Measurements from ENCODE around the gene NIPA2. TPM values are rescaled to one million over a fixed set of nuclear protein-coding genes. Genes with fewer than 3 reads are reported as not detected.
"Not testable (repeated sequence)": the region's sequence is repeated elsewhere in the genome, so short reads cannot be mapped to it uniquely, and the experiment has no call there.

Gene NIPA2
- total RNA-seq = 10 to 100 TPM; 53.9 to 72.2 TPM

- CTCF ChIA-PET = interaction anchor here (0.7 to 1.6 kb wide), 2 partner anchors 42 to 201 kb away, joined by 4 to 7 read pairs; partner anchors contain the start of gene TUBGCP5
- H3K27me3 Mint-ChIP-seq = no peaks in the 10 kb centered on the region
- H3K27ac Mint-ChIP-seq = peak within 1 kb of the TSS; percentile 93
- peaks cover 11% of the 10 kb centered on the region for H3K36me3 Mint-ChIP-seq
- H3K9me3 Mint-ChIP-seq (ENCODE audit: low read depth) = no peaks in the 10 kb centered on the region
- H3K4me3 Mint-ChIP-seq = peak within 1 kb of the TSS; percentile 97
- peak; percentile 98 for DNase-seq
- peaks cover 25% of the 10 kb centered on the region for H3K4me1 Mint-ChIP-seq
- peak; percentile 97 for ATAC-seq
Measured at GRCh38 chr15:22838292-22839042, at the start of gene NIPA2. Gene NIPA2, plus strand, starts transcription at chr15:22838666. Its CDS starts 13,066 bp downstream, at chr15:22851732.

DNA sequence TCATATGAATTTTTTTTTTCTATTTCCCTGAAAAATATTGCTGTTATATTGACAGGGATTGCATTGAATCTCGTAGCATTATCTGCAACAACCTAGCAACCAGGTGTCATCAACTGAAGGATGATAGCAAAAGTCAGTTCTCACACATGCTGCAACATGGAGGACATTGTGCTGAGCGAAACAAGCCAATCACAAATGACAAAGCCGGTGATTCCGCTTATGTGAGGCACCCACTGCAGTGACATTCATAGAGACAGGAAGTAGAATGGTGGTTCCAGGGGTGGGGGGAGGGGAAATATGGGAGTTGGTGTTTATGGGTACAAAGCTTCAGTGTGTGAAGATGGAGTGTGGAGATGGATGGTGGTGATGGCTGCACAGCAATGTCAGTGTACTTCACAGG, 44.4 kb upstream of the NIPA2 start:
- H3K4me3 Mint-ChIP-seq = no peak overlapping the region
- peaks cover 4% of the 10 kb centered on the region for H3K9me3 Mint-ChIP-seq (ENCODE audit: low read depth)
- CTCF ChIA-PET = interaction anchor here (1.3 kb wide), 1 partner anchor 242 kb away, joined by 3 read pairs; no protein-coding TSS in a partner anchor
- H3K27me3 Mint-ChIP-seq = no peaks in the 10 kb centered on the region
- ATAC-seq (no peak), DNase-seq (no peak)
- peaks cover 29% of the 10 kb centered on the region for H3K4me1 Mint-ChIP-seq
- peaks cover 31% of the 10 kb centered on the region for H3K36me3 Mint-ChIP-seq
- no peak overlapping the region for H3K27ac Mint-ChIP-seq

DNA sequence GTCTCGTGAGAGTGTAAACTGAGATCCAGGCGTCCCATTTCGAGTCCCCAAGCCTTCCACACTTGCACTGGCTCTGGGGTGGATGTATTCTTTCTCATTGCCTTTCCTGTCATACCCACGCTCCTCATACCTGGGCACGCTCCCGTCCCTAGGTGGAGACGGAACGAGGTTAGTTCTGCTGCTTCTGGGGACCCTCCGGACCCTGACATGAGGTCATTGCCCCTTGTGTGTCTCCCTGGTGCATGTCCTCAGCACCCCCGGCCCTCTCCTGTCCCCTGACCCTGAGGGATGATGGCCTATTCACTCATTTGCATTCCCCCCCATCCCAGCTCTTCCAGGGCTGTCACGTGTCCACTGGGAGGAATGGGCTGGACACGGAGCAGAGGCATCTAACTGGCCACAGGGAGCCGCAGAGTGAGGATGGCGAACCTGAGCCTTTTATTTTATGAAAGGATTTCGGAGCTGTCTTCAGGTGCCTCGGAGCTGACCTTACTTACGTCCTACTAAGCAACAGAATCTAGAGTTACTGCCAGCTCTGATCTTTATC, 43.8 kb upstream of the NIPA2 start:
- no peak for ATAC-seq
- H3K4me1 Mint-ChIP-seq = peaks cover 30% of the 10 kb centered on the region
- CTCF ChIA-PET = interaction anchor here (1.3 kb wide), 1 partner anchor 242 kb away, joined by 3 read pairs; no protein-coding TSS in a partner anchor
- H3K27ac Mint-ChIP-seq = no peak overlapping the region
- no peak overlapping the region for H3K4me3 Mint-ChIP-seq
- DNase-seq = no peak
- H3K27me3 Mint-ChIP-seq = no peaks in the 10 kb centered on the region
- peaks cover 25% of the 10 kb centered on the region for H3K36me3 Mint-ChIP-seq
- H3K9me3 Mint-ChIP-seq (ENCODE audit: low read depth) = no peaks in the 10 kb centered on the region

GRCh38 chr15:22795206-22796063, 43.0 kb upstream of the NIPA2 start:
- Mint-ChIP-seq H3K4me3 (no peak overlapping the region), H3K27me3 (no peaks in the 10 kb centered on the region), H3K4me1 (peaks cover 33% of the 10 kb centered on the region), H3K27ac (no peak overlapping the region), H3K9me3 (ENCODE audit: low read depth) (no peaks in the 10 kb centered on the region), H3K36me3 (peaks cover 23% of the 10 kb centered on the region)
- ATAC-seq (no peak), DNase-seq (no peak)
- CTCF ChIA-PET = interaction anchor here (1.0 to 2.1 kb wide), 3 partner anchors 10 to 241 kb away, joined by 3 to 7 read pairs (median 3); partner anchors contain the start of genes NIPA1 and NIPA2

DNA sequence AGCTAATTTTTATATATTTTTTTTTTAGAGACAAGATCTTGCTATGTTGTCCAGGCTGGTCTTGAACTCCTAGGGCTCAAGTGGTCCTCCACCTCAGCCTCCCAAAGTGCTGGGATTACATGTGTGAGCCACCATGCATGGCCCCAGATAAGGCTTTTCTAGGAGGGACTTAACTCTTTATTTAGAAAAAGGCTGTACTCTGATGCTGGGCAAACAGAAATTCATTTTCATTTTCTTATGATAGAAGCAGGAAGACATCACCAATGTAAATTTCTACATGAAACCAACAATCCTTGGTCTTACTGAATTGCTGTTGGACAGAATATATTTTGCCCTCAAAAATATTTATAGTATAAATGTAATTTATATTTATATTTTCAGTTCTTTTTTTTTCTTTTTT, 42.4 kb upstream of the NIPA2 start:
- Mint-ChIP-seq H3K4me1 (peaks cover 33% of the 10 kb centered on the region), H3K4me3 (peak overlapping the region; percentile 58), H3K9me3 (ENCODE audit: low read depth) (no peaks in the 10 kb centered on the region), H3K36me3 (peaks cover 20% of the 10 kb centered on the region), H3K27me3 (no peaks in the 10 kb centered on the region), H3K27ac (peak overlapping the region; percentile 90)
- DNase-seq (no peak), ATAC-seq (no peak)
- CTCF ChIA-PET = interaction anchor here (1.0 to 2.1 kb wide), 2 partner anchors 10 to 42 kb away, joined by 3 to 7 read pairs; partner anchors contain the start of genes NIPA1 and NIPA2

DNA sequence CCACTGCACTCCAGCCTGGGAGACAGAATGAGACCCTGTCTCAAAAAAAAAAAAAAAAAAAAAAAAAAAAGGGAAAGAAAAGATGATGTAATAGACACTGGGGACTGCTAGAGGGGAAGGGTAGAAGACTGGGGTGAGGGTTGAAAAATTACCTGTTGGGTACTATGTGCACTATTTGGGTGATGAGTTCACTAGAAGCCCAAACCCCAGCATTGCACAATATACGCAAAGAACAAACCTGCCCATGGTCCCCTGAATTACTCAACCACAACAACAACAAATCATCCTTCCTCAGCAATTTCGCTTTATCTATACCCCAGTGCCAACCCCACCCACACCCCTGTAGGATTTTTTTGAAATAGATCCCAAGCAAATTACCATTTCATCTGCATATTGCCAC, 38.6 kb upstream of the NIPA2 start:
- no peak for ATAC-seq
- H3K4me1 Mint-ChIP-seq = peaks cover 28% of the 10 kb centered on the region
- H3K9me3 Mint-ChIP-seq (ENCODE audit: low read depth) = no peaks in the 10 kb centered on the region
- no peak overlapping the region for H3K4me3 Mint-ChIP-seq
- DNase-seq = no peak
- no peak overlapping the region for H3K27ac Mint-ChIP-seq
- peaks cover 6% of the 10 kb centered on the region for H3K36me3 Mint-ChIP-seq
- CTCF ChIA-PET = no interaction called here
- H3K27me3 Mint-ChIP-seq = no peaks in the 10 kb centered on the region

DNA sequence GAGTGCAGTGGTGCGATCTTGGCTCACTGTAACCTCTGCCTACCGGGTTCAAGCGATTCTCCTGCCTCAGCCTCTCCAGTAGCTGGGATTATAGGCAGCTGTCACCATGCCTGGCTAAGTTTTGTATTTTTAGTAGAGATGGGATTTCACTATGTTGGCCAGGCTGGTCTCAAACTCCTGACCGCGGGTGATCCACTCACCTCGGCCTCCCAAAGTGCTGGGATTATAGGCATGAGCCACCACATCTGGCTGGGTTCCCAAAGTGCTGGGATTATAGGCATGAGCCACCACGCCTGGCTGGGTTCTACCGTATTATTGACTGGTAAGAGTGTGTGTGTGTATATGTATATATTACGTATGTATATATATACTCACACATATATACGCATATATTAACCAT, 35.5 kb upstream of the NIPA2 start:
- ATAC-seq; DNase-seq; H3K9me3 Mint-ChIP-seq (ENCODE audit: low read depth); H3K27me3 Mint-ChIP-seq; CTCF ChIA-PET; H3K36me3 Mint-ChIP-seq; H3K27ac Mint-ChIP-seq; H3K4me3 Mint-ChIP-seq: not testable (repeated sequence)
- peaks cover 13% of the 10 kb centered on the region for H3K4me1 Mint-ChIP-seq

GRCh38 chr15:22806156-22806555, 32.3 kb upstream of the NIPA2 start:
- H3K27ac Mint-ChIP-seq = no peak overlapping the region

DNA sequence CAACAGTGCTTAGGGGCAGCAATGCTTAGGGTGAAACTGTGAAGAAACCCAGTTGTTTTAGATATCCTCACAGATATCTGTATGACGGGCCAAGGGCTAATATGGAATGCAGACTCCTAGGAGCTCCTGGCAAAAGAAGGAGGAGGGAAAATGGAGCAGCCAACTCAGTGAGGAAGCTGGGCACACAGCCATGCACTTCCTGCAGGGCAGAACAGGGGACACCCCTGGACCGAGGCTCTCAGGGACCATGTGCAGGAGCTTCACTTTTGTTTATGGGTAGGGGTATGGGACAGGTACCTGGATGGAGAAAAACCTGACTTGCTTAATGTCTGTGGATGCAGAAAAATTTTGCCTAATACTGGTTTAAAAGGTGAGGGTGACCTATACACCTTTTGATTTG, 31.8 kb upstream of the NIPA2 start:
- peaks cover 7% of the 10 kb centered on the region for H3K4me1 Mint-ChIP-seq
- ATAC-seq = no peak
- H3K27me3 Mint-ChIP-seq = no peaks in the 10 kb centered on the region
- peaks cover 1% of the 10 kb centered on the region for H3K36me3 Mint-ChIP-seq
- no peak overlapping the region for H3K27ac Mint-ChIP-seq
- CTCF ChIA-PET = no interaction called here
- no peaks in the 10 kb centered on the region for H3K9me3 Mint-ChIP-seq (ENCODE audit: low read depth)
- no peak for DNase-seq
- H3K4me3 Mint-ChIP-seq = no peak overlapping the region

More at GRCh38 chr15:22806156-22806555, 32.3 kb upstream of the NIPA2 start:
- Mint-ChIP-seq H3K4me3 (no peak overlapping the region), H3K9me3 (ENCODE audit: low read depth) (no peaks in the 10 kb centered on the region), H3K4me1 (peaks cover 9% of the 10 kb centered on the region), H3K27me3 (no peaks in the 10 kb centered on the region), H3K36me3 (peaks cover 1% of the 10 kb centered on the region)
- ATAC-seq (no peak), DNase-seq (no peak)
- CTCF ChIA-PET = no interaction called here

DNA sequence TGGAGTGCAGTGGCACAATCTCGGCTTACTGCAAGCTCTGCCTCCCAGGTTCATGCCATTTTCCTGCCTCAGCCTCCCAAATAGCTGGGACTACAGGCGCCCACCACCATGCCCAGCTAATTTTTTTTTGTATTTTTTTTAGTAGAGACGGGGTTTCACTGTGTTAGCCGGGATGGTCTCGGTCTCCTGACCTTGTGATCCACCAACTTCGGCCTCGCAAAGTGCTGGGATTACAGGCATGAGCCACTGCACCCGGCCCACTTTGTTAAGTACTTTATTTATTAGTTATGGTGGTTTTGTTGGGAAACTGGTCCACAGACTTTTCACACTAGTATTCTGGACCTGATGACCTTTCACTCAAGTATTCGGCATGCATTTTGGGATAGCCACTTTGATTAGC, 30.6 kb upstream of the NIPA2 start:
- CTCF ChIA-PET = interaction anchor here (0.6 kb wide), 2 partner anchors 13 to 30 kb away, joined by 3 read pairs; no protein-coding TSS in a partner anchor
- H3K27me3 Mint-ChIP-seq; H3K4me1 Mint-ChIP-seq; ATAC-seq; H3K27ac Mint-ChIP-seq; H3K9me3 Mint-ChIP-seq (ENCODE audit: low read depth); DNase-seq; H3K36me3 Mint-ChIP-seq; H3K4me3 Mint-ChIP-seq: not testable (repeated sequence)

DNA sequence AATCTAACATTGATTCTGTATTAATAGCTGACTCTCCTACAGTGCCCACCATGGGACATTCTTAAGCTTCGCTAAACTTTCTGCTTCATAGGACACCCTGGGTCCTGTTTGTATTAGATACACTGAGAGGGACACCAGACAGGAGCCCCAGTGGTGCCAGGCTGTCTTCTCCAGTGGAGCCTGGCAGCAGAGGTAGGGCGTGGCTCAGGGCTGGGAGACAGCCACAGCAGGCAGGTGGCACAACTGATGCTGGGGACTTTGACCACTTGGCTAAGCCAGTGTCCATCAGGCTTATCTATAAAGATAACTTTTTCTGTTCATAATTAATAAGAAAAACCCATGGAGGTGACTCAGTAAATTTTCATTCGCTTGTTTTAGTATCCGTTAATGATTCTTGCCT, 30.2 kb upstream of the NIPA2 start:
- CTCF ChIA-PET = interaction anchor here (0.6 kb wide), 1 partner anchor 12 kb away, joined by 3 read pairs; no protein-coding TSS in a partner anchor
- H3K27ac Mint-ChIP-seq = no peak overlapping the region
- no peaks in the 10 kb centered on the region for H3K27me3 Mint-ChIP-seq
- no peaks in the 10 kb centered on the region for H3K9me3 Mint-ChIP-seq (ENCODE audit: low read depth)
- ATAC-seq = no peak
- peaks cover 5% of the 10 kb centered on the region for H3K4me1 Mint-ChIP-seq
- no peak overlapping the region for H3K4me3 Mint-ChIP-seq
- no peak for DNase-seq
- H3K36me3 Mint-ChIP-seq = peaks cover 1% of the 10 kb centered on the region

- Mint-ChIP-seq H3K4me3 (no peak overlapping the region), H3K4me1 (peaks cover 5% of the 10 kb centered on the region), H3K9me3 (ENCODE audit: low read depth) (no peaks in the 10 kb centered on the region), H3K27me3 (no peaks in the 10 kb centered on the region), H3K36me3 (peaks cover 2% of the 10 kb centered on the region), H3K27ac (no peak overlapping the region)
- CTCF ChIA-PET = no interaction called here
- ATAC-seq (no peak), DNase-seq (no peak)
Measured at GRCh38 chr15:22808761-22809280, 29.6 kb upstream of the NIPA2 start.

Data from activated CD8-positive, alpha-beta memory T cell treated with anti-CD3 and anti-CD28 coated beads, Interleukin-2, amount 10 ng/mL, durations not matched to agents 7 days and 5 days (primary cell).